ENCODE data around the gene DIRAS1. TPM values are rescaled to one million over a fixed set of nuclear protein-coding genes. Genes with fewer than 3 reads are reported as not detected.

Gene DIRAS1
- total RNA-seq, 2 donors from 2014 or later = 36.5 to 58.0 TPM

DNA sequence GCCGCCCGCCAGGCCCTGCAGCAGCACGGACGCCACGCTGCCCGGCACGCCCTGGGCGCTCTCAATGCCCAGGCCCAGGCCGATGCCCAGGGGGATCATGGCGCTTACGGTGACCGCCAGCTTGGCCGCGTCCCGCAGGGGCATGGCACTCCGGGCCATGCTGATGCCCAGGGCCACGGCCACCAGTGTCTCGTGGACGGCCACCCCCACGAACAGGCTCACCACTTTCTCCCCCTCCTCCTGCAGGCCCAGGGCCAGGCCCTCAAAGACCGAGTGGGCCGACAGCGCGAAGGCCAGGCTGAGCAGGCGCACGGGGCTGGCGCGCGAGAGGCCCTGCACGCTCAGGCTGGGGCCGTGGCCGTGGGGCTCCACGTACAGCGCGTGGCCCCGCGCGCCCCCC, 11.7 kb upstream of the DIRAS1 start:
- Histone ChIP-seq H3K27ac (no peak overlapping the region), H3K9me3 (no peaks in the 10 kb centered on the region), H3K4me1 (no peaks in the 10 kb centered on the region), H3K27me3 (no peaks in the 10 kb centered on the region), H3K4me3 (no peak overlapping the region), H3K36me3 (peaks cover 15% of the 10 kb centered on the region)
- no peak for TF ChIP-seq CTCF (IDR thresholded peaks at IDR 0.05)
- DNase-seq (ENCODE audit: low spot score) = no peak

GRCh38 chr19:2732157-2732725, 11.1 kb upstream of the DIRAS1 start:
- no peak overlapping the region for H3K4me3 ChIP-seq
- no peak overlapping the region for H3K27ac ChIP-seq
- DNase-seq (ENCODE audit: low spot score) = no peak
- H3K4me1 ChIP-seq = no peaks in the 10 kb centered on the region
- H3K27me3 ChIP-seq = no peaks in the 10 kb centered on the region
- peaks cover 15% of the 10 kb centered on the region for H3K36me3 ChIP-seq
- no peaks in the 10 kb centered on the region for H3K9me3 ChIP-seq
- TF ChIP-seq CTCF (IDR thresholded peaks at IDR 0.05) = no peak

DNA sequence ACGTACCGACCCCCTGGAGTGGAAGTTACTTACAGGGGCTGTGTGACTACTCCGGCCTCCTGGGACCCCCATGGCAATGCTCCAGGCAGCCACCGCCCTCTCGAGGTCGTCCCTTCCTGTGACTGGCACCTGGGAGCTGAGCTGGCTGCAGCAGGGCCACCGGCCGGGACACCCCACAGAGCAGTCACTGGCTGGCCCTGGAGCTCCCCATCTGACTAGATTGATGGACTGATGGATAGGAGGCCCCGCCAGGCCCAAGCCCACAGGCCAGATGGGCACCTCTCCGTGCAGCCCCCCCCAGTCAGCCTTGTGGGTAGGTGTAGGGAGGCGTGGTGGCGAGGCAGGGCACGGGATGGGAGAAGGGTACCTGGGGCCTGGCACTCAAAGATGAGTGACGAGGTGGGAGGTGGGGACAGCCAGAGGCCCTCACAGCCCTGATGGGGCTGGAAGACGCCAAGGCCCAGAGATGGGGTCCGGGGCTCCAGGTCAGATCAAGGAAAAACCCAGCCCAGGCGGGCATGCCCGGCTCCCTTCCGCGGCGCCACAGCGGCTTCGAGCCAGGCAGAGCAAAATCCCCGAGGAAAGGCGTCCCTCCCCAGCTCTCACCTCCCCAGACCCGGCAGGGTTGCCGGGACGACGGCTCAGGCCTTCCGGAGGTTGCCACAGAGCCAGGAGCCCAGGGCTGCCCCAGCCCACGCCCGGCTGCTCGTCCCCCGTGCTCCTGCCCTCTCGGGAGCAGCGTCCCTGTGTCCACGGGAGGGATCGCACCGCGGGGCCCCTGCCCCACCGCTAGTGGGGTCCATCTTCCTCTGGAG, 10.2 kb upstream of the DIRAS1 start:
- Histone ChIP-seq H3K27me3 (no peaks in the 10 kb centered on the region), H3K9me3 (no peaks in the 10 kb centered on the region), H3K4me3 (no peak overlapping the region), H3K27ac (no peak overlapping the region), H3K4me1 (no peaks in the 10 kb centered on the region), H3K36me3 (peaks cover 10% of the 10 kb centered on the region)
- DNase-seq (ENCODE audit: low spot score) = no peak
- no peak for TF ChIP-seq CTCF (IDR thresholded peaks at IDR 0.05)

DNA sequence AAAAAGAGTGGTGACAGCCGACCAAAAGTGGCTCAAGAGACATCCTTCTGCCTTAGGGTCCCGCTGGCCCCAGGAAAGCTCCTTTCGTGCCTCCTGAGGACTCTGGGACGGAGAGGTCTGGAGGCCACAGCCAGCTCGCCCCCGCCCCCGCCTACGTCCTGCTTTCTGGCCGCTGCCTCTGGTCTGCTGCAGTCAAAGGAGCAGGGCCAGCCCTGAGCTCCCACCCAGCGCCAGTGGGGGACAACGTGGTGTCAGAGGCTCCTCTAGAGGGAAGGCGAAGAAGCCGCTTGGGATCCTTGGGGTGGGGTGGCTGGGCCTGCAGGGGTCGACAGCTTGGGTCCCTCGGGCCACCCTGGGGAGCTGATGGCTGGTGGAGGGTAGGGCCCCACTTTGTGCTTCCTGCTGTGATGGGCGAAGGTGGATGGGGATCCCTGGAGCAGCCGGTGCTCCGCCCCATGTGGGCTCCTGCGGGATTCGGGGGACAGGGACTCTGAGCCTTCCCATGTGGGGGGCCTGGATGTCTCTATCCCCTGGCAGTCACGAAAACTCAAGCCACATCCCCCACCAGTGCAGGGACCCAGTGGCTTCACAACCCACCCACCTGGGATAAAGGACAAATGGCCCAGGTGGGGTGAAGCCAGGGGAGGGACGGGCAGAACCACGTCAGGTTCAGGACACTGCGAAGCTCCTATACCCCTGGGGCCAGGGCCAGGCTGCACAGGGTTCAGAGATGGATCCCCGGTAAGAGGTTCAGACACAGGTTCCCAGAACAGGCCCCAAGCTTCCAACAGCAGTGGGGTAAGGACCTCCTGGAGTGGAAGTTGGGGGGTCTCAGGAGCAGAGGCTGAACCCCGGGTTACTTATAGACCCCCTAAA, 9.0 kb upstream of the DIRAS1 start:
- Histone ChIP-seq H3K27ac (no peak overlapping the region), H3K27me3 (no peaks in the 10 kb centered on the region), H3K36me3 (peaks cover 5% of the 10 kb centered on the region), H3K4me3 (no peak overlapping the region), H3K4me1 (no peaks in the 10 kb centered on the region), H3K9me3 (no peaks in the 10 kb centered on the region)
- TF ChIP-seq CTCF (IDR thresholded peaks at IDR 0.05) = no peak
- no peak for DNase-seq (ENCODE audit: low spot score)

- Histone ChIP-seq H3K27ac (no peak overlapping the region), H3K4me1 (peaks cover 0 to 3% of the 10 kb centered on the region in 2 donors), H3K27me3 (no peaks in the 10 kb centered on the region), H3K4me3 (no peak overlapping the region), H3K9me3 (no peaks in the 10 kb centered on the region), H3K36me3 (no peaks in the 10 kb centered on the region)
- no peak for TF ChIP-seq CTCF (IDR thresholded peaks at IDR 0.05)
- no peak for DNase-seq (ENCODE audit: low spot score)
Measured at GRCh38 chr19:2728783-2729387, 7.7 kb upstream of the DIRAS1 start.
